GM18873 (cell line): ENCODE measurements around the gene KRT6B.
"Not testable (repeated sequence)": the region's sequence is repeated elsewhere in the genome, so short reads cannot be mapped to it uniquely, and the experiment has no call there.

Experiments used
- ATAC-seq: cut with Tn5 transposase; IDR thresholded peaks from one replicate; pipeline ENCODE4 v1.9.1; 2021; ENCODE audit warnings: mild to moderate bottlenecking, moderate library complexity, moderate number of reproducible peaks; ENCODE audit not compliant: unreplicated experiment, low FRiP score

The KRT6B gene

DNA sequence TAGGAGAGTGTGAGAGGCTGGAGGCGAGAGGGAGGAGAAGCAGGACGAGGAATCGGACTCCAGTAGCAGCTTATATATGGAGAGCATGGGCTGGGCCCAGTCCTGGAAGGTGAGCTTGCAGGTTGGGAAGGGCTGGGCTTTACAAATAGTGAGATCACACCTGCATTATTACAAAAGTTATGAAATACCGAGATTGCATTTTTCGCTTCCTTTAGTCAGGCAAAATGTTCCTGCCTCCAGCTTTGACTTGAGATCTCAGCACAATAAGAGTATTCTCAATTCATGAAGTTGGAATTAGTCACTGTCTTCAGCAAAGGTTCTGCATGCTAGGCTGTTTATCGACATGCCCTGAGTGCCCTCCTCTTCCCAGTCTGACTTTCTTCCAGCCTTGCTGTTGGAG, at the start of gene KRT6B:
Gene KRT6B (minus strand): TSS at position 46 of the 400 bp plus-strand sequence. CDS start 68 bp downstream, outside the sequence.
- ATAC-seq = no peak

DNA sequence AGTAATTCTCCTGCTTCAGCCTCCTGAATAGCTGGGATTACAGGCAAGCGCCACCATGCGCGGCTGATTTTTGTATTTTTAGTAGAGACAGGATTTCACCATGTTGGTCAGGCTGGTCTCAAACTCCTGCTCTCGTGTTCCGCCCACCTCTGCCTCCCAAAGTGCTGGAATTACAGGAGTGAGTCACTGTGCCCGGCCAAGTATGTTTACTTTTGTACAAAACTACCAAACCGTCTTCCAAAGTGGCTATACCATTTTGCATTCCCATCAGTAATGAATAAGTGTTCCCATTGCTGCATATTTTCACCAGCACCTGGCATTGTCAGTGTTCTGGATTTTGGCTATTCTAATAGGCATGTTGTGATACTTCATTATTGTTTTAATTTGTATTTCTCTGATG, 49.5 kb upstream of the KRT6B start:
- ATAC-seq = no peak

DNA sequence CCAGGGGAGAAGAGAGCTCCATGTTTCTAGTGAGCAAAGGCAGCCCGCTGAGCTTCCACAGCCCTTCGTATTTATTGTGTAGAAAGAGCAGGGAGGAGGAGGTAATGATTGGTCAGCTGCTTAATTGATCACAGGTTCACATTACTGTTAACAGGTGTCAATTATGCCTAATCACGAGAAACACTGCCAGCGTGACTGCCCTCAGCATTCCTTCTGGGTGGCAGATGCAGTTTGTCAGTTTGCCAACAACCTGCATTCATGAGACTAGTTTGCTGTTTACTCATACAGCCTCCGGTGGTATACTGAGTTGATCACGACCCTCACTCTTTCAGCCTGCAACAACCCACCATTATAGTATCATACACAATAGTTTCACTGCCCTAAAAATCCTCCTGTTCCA, 48.6 kb upstream of the KRT6B start:
- ATAC-seq = not testable (repeated sequence)

DNA sequence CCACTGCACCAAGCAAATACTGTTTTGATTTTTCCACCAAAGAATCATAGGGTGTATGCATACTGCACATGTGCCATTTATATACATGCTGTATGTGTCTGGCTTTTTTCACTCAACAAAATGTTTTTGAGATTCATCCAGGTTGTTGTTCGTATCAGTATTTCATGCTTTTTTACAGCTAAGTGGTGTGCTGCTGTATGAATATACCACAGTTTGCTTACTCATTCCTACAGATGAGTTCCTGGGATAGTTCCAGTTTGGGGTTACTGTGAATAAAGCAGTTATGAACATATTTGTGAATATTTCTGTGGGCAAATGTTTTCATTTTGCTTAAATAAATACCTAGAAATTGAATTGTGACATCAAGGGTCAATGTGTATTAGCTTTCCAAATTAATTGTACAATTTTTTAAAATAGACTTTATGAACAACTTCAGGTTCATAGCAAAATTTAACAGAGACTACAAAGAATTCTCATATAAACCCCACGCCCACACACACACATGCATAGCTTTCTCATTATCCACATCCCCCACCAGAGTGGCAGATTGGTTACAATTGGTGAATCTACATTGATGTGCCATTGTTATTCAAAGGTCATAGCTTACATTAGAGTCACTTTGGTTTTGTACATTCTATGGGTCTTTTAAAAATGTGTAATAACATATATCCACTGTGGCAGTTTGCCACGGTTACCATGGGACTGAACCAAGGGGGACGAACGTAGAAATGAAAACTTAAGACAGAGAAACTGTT, 48.0 kb upstream of the KRT6B start:
- no peak for ATAC-seq

DNA sequence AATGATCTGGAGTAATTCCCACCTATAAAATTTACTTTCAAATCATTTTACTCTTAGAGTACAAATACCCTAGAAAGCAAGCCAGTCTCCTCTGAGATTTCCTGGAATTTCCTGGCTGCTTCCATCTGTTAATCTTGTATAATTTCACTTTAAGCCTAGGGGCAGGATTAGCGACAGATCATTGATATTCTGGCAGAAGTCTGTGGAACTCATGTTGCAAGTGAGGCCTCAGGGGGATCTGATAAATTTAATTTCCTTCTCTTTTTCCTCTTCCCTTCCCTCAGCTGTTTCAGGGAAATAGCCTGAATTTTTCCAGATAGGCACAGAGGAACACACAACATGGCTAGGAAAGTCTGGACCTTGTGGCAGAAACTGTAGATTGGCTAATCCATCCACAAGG, 47.0 kb upstream of the KRT6B start:
- no peak for ATAC-seq

DNA sequence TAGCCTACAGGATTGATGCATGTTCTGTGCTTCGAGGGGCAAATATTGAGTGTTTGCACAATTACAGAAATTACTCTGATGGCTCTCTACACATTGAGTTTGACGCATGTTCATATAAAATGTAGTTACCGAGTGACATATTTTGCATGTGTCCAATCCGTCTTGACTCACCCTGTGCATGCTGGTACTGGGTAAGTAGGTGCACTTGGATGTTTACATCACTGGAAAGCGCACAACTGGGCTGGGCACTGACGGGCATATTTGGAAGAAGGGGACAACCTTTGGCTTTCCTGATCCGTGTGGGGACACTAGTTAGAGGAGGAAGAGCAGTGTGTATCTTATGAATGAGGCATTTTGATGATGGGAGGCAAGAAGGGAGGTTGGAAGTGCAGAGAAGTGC, 46.0 kb upstream of the KRT6B start:
- no peak for ATAC-seq

DNA sequence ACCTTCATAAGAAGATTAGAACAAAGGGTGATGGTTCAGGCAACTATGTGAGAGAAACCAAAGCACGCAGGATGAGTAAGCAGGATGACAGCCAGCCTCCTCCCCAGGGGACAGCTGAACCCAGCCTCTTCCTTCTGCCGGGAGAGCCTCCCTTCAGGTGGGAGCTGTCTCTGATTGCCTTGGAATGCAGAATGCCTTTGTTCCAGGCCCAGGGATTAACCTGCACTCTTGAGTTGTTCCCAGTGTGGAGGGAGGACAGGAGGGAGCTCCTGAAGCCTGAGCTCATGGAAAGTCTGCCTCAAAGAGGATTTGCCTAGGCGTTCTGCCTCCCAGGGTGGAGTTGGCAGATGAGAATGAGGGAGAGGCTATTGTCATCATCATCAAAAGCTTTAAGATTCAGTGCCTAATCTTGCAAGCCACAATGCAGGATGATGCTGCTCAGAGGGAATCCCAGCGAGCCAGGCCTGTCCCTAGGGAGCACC, 44.7 kb upstream of the KRT6B start:
- no peak for ATAC-seq

DNA sequence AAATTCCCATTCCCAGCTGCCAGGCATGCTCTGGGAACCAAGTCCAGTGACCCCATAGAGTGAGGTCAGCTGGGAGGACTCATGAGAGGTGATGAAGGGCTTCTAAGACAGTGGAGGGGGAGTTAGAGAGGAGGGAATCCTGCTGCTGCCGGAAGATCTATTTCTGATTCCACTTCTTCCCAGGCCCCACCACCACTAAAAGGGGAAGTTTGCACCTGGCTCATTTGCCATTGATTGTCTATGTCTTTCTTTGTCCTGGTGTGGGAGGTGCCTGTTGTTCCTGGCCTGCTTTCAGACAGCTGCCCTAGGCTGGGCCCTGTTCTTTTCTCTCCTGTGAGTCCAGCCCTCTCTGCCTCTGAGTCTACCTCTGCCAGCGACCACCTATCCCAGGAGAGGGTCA, 44.1 kb upstream of the KRT6B start:
- ATAC-seq = no peak

DNA sequence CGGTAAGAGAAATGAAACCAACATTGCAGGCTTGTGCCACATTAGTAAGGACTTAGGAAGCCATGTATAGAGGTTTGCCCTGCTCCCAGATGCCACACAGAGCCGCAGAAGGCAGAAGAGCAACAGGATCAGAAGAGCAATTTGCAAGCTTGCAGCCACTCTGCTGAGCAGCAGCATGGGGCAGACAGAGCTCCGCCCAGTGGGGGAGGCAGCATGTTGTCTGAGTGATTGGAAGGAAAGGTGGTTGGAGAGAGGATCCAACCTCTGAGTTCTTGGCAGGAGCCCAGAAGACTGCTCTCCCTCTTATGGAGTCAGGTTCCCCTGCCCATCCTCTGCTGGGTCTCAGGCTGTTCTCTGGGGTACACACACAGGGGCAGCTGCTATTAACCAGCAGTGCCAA, 43.4 kb upstream of the KRT6B start:
- ATAC-seq = no peak

DNA sequence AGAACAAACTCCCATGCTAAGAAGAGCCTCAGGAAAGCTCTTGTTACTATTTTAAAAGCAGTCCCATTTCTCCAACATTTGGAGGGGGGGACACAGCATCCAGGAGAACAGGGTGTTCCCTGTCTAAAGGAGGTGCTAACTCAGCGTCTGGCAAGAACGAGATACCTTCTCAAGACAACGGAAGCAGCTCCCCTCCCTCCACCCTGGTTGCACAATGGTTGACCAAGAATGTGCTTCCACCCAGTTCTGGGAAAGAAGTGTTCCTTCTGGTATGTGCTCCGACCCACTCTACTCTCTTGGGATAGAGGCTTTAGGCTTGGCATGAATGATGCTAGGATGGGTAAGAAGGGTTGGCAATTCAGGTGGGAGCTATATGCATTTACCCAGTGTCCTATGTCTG, 42.6 kb upstream of the KRT6B start:
- ATAC-seq = no peak

DNA sequence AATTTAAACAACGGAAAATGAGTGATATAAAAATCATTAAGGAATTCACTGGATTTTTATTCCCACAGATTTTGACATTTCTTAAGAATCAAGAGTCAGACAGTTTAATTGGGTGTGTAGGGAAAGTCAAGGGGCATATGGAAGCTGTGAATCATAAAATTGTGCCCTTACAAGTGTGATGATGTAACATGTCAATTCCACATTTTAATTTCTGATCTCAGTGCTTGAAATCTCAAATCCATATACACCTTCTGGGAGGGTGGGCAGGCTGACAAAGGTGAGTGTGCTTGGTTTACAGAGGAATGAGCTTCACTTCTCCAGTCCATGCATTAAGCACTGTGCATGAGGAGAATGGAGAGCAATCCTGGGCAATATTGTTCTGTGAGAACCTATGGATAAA, 42.2 kb upstream of the KRT6B start:
- ATAC-seq = no peak

DNA sequence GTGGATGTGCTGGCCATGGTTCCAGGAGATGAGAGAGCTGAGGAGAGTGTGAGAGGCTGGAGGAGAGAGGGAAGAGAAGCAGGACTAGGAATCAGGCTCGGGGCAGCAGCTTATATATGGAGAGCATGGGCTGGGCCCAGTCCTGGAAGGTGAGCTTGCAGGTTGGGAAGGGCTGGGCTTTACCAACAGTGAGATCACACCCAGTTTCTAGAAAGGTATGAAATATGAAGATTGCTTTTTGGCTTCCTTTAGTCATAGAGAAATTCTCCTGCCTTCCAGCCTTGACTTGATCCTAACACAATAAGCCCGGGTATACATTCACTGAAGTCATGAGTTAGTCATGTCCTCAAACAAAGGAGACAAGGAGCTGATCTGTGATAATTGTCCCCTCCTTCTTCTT, 41.2 kb upstream of the KRT6B start, which contains the start of gene KRT6A:
Gene KRT6A (minus strand): TSS at position 86 of the 400 bp plus-strand sequence. CDS start 69 bp downstream, at position 17.
- ATAC-seq = no peak

DNA sequence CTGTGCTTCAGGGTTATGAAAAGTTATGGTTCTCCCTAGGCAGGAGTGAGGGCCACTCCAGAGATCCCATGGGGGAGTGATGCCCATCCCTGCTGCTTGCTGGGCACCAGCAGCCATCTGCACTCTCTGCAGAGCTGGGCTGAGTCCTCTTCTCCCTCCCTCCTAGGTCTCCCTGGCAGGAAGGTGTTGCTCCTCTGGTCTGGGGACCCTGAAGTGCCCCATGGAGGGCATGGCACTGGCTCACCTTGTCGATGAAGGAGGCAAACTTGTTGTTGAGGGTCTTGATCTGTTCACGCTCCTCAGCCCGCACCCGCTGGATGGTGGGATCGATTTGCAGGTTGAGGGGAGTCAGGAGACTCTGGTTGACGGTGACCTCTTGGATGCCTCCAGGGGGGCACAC, 40.5 kb upstream of the KRT6B start:
- ATAC-seq = not testable (repeated sequence)

DNA sequence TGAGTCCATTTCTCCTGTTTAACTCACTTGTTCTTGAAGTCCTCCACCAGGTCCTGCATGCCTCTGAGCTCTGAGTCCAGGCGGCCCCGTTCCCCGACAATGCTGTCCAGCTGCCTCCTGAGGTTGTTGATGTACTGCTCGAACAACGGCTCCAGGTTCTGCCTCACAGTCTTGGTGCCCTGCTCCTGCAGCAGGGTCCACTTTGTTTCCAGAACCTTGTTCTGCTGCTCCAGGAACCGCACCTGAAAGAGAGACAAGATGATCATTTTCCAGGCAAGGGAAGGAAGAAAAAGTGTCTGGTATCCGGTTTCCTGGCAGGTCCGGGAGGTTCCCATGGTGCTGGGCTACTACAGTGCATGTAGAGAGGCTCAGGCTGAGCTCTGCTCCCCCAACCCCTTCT, 39.5 kb upstream of the KRT6B start:
- not testable (repeated sequence) for ATAC-seq

DNA sequence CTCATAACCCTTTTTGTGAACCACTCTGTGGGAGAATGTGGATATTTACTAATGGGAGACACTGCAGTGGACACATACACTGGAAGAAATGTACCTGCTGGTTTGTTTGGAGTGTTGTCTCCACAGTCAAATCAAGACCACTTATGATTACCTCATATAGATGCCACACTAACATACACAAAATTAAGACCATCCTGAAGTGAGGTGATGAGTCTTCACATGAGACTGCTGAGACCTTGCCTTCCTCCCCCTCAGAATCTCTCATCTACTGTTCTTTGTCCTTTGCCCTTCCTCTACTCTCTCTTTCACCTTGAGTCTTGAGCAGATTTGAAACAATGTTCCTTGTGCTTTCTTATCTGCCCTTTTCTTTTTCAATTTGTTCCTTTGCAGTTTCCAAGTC, 36.8 kb upstream of the KRT6B start:
- no peak for ATAC-seq

DNA sequence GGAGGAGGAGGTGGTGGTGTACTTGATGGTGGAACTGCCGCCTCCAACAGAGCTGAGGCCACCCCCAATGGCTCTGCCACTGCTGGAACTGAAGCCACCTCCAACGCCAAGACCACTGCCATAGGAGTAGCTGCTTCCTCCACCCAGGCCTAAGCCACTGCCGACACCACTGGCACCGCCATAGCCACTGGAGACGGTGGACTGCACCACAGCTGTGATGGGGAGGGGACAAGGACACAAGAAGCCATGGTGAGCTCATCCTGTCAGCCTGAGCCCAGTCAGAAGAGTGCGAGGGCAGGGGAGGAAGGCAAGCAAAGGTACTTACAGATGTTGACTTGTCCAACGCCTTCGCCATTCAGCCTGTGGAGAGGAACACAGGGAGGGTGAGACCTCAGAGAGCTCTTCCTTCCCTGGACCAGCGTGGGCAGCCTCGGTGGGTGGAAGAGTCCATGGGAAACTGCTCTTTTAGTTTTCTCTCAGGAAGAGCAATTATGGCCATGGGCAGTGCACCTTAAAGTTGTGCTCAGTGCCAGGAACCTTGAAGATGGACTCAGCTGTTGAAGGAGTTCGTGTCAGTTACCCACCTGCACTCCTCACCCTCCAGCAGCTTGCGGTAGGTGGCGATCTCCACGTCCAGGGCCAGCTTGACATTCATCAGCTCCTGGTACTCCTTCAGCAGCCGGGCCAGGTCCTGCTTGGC, 35.9 kb upstream of the KRT6B start:
- ATAC-seq = not testable (repeated sequence)

DNA sequence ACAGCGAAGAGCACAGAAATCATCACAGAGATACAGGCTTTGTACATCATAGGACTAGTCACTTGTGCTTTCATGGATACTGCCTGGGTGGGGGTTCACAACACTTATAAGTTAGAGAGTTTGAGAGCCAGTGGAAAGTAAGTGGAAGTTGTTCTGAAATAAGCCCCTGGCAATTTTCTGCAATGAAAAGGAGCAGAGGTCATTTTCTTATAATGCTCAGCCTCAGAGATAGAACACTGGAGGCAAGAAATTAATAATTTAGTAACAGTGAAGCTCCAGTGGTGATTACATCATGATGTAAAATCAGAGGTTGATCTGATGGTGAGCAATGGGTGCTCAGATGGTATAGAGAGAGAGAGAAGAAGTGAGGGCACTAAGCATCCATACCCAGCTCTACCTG, 35.3 kb upstream of the KRT6B start:
- no peak for ATAC-seq

DNA sequence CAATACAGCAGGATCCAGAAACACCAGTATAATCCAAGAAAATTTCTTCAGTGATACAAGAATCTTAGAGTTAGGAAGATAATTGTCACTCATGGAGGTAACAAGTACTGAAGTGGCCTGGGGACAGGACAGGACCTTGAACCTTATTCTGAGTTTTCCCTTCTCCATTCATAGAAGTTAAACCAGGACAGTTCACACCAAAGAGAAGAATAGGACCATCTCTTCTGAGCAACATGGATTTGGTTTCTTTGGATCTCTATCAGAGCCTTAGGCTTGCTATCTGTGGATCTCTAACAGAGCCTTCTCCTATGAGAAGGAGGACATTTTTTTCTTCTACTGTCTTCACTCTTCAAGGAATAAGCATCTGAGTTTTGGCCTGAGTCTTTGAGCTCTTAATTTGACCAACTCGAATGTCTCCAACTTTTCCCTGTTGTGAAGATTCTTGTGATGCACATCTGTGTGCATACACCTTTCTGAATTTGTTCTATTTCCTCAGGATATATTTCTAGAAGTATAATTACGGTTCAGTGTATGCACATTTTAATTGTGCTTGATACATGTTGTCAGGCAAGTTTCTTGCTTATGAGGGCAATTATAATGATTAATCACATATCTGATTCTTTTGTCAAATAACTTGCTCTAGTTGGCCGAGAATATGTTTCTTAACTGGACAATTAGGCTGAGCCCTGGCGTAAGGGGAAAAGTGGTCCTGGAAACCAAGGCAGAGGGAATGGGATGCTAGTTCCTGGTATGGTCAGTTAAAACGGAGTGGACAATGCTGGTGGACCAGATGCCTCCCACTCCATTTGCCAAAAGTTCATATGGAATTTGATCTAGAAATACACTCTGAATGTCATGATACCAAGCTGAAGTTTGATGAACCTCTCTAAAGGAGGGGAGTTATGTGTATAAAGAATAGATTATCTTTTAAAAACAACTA, 34.5 kb upstream of the KRT6B start:
- ATAC-seq = no peak

DNA sequence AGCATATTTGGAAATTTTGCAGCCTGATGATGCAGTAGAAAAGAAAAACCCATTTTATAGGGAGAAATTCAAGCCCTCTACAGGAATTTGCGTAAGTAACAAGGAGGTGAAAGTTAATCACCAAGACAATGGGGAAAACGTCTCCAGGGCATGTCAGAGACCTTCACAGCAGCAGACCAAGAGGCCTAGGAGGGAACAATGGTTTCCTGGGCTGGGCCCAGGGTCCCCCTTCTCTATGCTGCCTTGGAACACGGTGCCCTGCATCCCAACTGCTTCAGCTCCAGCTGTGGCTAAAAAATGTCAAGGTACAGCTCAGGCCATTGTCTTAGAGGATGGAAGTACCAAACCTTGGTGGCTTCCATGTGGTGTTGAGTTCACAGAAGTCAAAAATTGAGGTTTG, 28.1 kb upstream of the KRT6B start:
- ATAC-seq = no peak

DNA sequence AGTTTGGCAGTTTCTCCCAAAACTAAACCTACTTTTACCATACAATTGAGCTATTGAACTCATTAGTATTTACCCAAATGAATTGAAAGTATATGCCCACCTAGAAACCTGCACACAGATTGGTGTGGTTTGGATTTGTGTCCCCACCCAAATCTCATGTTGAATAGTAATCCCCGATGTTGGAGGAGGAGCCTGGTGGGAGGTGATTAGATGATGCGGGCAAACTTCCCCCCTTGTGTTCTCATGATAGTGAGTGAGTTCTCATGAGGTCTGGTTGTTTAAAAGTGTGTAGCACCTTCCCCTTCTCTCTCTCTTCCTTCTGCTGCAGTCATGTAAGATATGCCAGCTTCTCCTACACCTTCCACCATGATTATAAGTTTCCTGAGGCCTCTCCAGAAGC, 25.7 kb upstream of the KRT6B start:
- no peak for ATAC-seq

DNA sequence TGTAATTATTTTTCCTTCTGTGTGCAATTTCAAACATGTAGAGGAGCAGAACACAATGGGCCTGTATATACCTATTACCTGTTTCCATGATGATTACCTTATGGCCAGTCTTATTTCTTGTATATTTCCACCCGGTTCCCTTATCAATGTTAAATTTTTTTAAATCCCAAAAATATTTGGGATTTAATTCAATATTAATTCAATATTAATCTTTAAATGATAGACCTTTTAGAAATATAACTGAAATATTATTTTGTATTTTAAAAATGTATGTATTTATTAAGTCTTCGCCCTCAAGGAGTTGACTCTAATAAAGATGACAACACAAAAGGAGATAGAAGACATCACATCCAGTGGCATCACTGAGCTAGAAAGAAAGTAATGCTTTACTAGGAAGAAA, 22.3 kb upstream of the KRT6B start:
- ATAC-seq = no peak
